Liver (tissue), 3 donors: ENCODE data around the gene NOC4L.

Experiments
- CTCF ChIP-seq: fragments of 150-350 bp; IDR thresholded peaks from 2 replicates; pipeline ENCODE4 v1.5.1; 2017; ENCODE audit warnings: improper control_type of control experiment, low read depth, low read length; ENCODE audit not compliant: missing input control
- EGR1 ChIP-seq, 2 donors: IDR thresholded peaks; 2 replicates each; pipeline ENCODE4 v1.6.1; 2016 to 2018; ENCODE audit warnings: antibody characterized with exemption in 2 of 2, low read depth in 2 of 2
- HNF4G ChIP-seq: IDR thresholded peaks from 2 replicates; pipeline ENCODE4 v1.6.1; 2016; ENCODE audit warnings: antibody characterized with exemption
- MAX ChIP-seq: IDR thresholded peaks from 2 replicates; pipeline ENCODE4 v1.6.1; 2016; ENCODE audit warnings: antibody characterized with exemption
- RAD21 ChIP-seq, 2 donors: IDR thresholded peaks; 2 replicates each; pipeline ENCODE4 v1.6.1; 2016; ENCODE audit warnings: antibody characterized with exemption in 2 of 2, mild to moderate bottlenecking in 2 of 2
- REST ChIP-seq: IDR thresholded peaks from 2 replicates; pipeline ENCODE4 v1.6.1; 2016; ENCODE audit warnings: antibody characterized with exemption, mild to moderate bottlenecking
- RXRA ChIP-seq, 2 donors: IDR thresholded peaks; 2 replicates each; pipeline ENCODE4 v1.6.1; 2017 to 2018; ENCODE audit warnings: antibody characterized with exemption in 2 of 2, mild to moderate bottlenecking in 1 of 2
- TAF1 ChIP-seq: conservative IDR thresholded peaks from 2 replicates; pipeline ENCODE4 v1.6.1; 2016; ENCODE audit warnings: antibody characterized with exemption, mild to moderate bottlenecking
- YY1 ChIP-seq: IDR thresholded peaks from 2 replicates; pipeline ENCODE4 v1.6.1; 2016; ENCODE audit warnings: antibody characterized with exemption, mild to moderate bottlenecking
- TF ChIP-seq, protein P1 (sequence below): IDR thresholded peaks from 2 replicates; pipeline ENCODE4 v1.6.1; 2016; ENCODE audit warnings: antibody characterized with exemption
- donor health status: healthy.
- donor health status: healthy.

DNA sequence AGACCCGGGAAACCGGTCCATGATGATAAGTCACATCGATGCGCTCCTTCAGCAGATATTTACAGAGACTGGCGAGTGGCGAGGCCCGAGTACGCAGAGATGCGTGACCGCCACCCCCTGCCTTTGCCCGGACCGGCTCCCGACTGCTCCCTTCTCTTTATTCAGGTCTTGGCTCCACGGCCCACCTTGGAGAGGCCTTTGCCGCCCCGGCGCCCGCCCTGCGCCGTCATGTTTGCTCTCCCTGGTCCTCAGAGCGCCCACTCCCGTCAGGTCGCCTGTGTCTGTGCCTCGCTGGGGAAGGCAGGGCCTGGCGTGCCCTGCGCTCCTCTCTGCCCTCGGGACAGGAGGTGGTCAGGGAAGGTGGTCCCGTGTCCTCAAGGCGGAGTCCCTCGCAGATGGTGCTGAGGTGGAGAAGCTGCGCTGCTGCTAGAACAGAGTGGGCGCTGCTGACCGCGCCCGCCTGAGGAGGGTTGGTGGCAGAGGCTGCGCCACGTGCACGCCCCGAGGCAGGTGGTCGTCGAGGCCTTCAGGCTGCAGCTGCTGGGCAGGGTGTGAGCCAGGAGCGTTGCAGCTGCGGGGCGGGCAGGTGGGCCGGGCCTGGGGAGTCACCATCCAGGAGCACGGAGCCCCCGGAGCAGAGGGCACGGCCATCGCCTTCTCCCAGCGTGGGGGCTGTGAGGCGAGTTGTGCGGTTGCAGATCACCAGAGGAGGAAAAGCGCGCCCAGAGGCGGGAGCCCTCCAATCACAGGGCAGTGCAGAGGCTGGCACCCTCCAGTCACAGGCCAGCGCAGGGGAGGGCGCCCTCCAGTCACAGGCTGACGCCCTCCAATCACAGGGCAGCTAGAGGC lies 27.3 kb upstream of the NOC4L start:
- TF ChIP-seq, protein P1, sequence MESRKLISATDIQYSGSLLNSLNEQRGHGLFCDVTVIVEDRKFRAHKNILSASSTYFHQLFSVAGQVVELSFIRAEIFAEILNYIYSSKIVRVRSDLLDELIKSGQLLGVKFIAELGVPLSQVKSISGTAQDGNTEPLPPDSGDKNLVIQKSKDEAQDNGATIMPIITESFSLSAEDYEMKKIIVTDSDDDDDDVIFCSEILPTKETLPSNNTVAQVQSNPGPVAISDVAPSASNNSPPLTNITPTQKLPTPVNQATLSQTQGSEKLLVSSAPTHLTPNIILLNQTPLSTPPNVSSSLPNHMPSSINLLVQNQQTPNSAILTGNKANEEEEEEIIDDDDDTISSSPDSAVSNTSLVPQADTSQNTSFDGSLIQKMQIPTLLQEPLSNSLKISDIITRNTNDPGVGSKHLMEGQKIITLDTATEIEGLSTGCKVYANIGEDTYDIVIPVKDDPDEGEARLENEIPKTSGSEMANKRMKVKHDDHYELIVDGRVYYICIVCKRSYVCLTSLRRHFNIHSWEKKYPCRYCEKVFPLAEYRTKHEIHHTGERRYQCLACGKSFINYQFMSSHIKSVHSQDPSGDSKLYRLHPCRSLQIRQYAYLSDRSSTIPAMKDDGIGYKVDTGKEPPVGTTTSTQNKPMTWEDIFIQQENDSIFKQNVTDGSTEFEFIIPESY = no peak
- TF ChIP-seq CTCF (no peak), REST (no peak), MAX (no peak), YY1 (no peak), EGR1 (IDR thresholded peaks at IDR 0.05; ENCODE audit: low read depth in 2 of 2) (no peak), RAD21 (IDR thresholded peaks at IDR 0.05) (no peak), HNF4G (no peak), TAF1 (no peak), RXRA (IDR thresholded peaks at IDR 0.05) (no peak)
